Measurements from ENCODE around the gene CAB39L.

DNA sequence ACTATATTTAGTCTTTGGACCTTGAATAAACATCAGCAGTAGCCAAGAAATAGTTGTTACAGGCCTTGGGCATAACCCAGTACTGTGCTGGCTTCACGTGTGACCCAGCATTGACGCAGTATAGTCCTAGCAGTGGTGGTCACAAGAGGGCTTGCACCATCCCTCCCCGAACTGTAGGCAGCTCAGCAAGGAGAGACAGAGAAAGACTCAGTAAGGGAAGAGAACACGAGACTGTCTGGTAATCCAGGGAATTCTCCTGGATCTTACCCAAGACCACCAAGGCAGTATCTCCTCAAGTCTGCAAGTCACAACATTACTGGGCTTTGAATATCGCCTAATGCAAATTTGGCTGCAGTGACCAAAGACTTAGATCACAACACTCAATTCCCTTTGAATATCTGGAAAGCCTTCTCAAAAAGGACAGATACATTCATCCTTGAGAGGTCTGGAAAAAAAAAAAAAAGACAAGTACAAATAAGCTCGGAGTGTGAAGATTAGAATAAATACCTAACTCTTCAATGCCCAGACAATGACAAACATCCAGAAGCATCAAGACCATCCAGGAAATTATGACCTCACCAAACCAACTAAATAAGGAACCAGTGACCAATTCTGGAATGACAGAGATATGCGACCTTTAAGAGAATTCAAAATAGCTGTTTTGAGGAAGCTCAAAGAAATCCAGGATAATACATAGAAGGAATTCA is 39.7 kb downstream of the CAB39L start:
- TF ChIP-seq, protein P1, sequence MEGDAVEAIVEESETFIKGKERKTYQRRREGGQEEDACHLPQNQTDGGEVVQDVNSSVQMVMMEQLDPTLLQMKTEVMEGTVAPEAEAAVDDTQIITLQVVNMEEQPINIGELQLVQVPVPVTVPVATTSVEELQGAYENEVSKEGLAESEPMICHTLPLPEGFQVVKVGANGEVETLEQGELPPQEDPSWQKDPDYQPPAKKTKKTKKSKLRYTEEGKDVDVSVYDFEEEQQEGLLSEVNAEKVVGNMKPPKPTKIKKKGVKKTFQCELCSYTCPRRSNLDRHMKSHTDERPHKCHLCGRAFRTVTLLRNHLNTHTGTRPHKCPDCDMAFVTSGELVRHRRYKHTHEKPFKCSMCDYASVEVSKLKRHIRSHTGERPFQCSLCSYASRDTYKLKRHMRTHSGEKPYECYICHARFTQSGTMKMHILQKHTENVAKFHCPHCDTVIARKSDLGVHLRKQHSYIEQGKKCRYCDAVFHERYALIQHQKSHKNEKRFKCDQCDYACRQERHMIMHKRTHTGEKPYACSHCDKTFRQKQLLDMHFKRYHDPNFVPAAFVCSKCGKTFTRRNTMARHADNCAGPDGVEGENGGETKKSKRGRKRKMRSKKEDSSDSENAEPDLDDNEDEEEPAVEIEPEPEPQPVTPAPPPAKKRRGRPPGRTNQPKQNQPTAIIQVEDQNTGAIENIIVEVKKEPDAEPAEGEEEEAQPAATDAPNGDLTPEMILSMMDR (IDR thresholded peaks at IDR 0.05): no peak
- no peak for TF ChIP-seq POLR2A (IDR thresholded peaks at IDR 0.05)
